ENCODE data around the gene IL17F. TPM values are rescaled to one million over a fixed set of nuclear protein-coding genes. Genes with fewer than 3 reads are reported as not detected.

IL17F gene
- total and polyA plus RNA-seq, 7 donors: 0.12 TPM; not detected in 6

- DNase-seq: no peak
- intact Hi-C loops (cut with DNase I): no loop called here
- no peaks in the 10 kb centered on the region for H3K4me1 ChIP-seq
- no peaks in the 10 kb centered on the region for H3K36me3 ChIP-seq
- TF ChIP-seq EP300 (IDR thresholded peaks at IDR 0.05) (no peak), POLR2AphosphoS5 (IDR thresholded peaks at IDR 0.05) (no peak), CTCF (IDR thresholded peaks at IDR 0.05) (no peak), POLR2A (IDR thresholded peaks at IDR 0.05) (no peak)
- WGBS, 2 donors: 35 to 53% methylated on average over 2 of the region's 2 CpGs
- H3K9me3 ChIP-seq: peaks cover 0 to 6% (median 4%) of the 10 kb centered on the region in 4 donors
- no peak overlapping the region for H3K27ac ChIP-seq
- H3K4me3 ChIP-seq: no peak overlapping the region
- H3K27me3 ChIP-seq: no peaks in the 10 kb centered on the region
Observed at GRCh38 chr6:52195886-52196285, 48.4 kb downstream of the IL17F start.

GRCh38 chr6:52191824-52192223, 52.5 kb downstream of the IL17F start:
- no peaks in the 10 kb centered on the region for H3K4me1 ChIP-seq
- no peak overlapping the region for H3K27ac ChIP-seq
- H3K4me3 ChIP-seq: no peak overlapping the region
- H3K36me3 ChIP-seq: no peaks in the 10 kb centered on the region
- no peak for DNase-seq
- no peaks in the 10 kb centered on the region for H3K9me3 ChIP-seq
- no peaks in the 10 kb centered on the region for H3K27me3 ChIP-seq
- TF ChIP-seq POLR2A (IDR thresholded peaks at IDR 0.05): no peak
- no peak for TF ChIP-seq POLR2AphosphoS5 (IDR thresholded peaks at IDR 0.05)
- no peak for TF ChIP-seq EP300 (IDR thresholded peaks at IDR 0.05)
- no peak for TF ChIP-seq CTCF (IDR thresholded peaks at IDR 0.05)
- intact Hi-C loops (cut with DNase I): no loop called here
- WGBS, 2 donors: 46 to 67% methylated on average over 3 of the region's 3 CpGs

DNA sequence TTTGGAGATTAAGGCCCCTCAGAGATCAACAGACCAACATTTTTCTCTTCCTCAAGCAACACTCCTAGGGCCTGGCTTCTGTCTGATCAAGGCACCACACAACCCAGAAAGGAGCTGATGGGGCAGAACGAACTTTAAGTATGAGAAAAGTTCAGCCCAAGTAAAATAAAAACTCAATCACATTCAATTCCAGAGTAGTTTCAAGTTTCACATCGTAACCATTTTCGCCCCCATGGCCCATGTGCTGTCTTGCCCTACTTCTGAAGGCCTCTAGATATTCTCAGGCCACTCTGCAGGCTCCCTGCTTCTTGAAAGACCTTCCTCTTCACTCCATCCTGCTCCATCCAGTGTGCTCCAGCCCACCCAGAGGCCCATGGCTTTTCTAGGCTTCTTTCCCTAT, 53.9 kb downstream of the IL17F start:
- WGBS, 2 donors: 74 to 87% methylated on average over 3 of the region's 3 CpGs
- H3K9me3 ChIP-seq: no peaks in the 10 kb centered on the region
- no peaks in the 10 kb centered on the region for H3K27me3 ChIP-seq
- no peaks in the 10 kb centered on the region for H3K4me1 ChIP-seq
- H3K36me3 ChIP-seq: no peaks in the 10 kb centered on the region
- no peak overlapping the region for H3K4me3 ChIP-seq
- intact Hi-C loops (cut with DNase I): no loop called here
- DNase-seq: no peak
- no peak for TF ChIP-seq EP300 (IDR thresholded peaks at IDR 0.05)
- TF ChIP-seq CTCF (IDR thresholded peaks at IDR 0.05): no peak
- TF ChIP-seq POLR2A (IDR thresholded peaks at IDR 0.05): no peak
- TF ChIP-seq POLR2AphosphoS5 (IDR thresholded peaks at IDR 0.05): no peak
- no peak overlapping the region for H3K27ac ChIP-seq

DNA sequence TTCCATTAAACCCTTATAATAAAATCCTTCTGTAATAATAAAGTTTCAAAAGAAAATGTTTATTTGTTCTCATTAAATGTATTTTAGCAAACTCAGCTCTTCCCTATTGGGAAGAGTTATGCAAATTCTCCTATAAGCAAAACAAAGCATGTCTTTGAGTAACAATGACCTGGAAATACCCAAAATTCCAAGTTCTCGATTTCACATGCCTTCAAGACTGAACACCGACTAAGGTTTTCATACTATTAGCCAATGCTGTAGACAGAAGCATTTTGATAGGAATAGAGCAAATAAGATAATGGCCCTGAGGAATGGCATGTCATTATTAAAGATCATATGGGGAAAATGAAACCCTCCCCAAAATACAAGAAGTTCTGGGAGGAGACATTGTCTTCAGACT, 54.3 kb downstream of the IL17F start:
- no peaks in the 10 kb centered on the region for H3K4me1 ChIP-seq
- no peaks in the 10 kb centered on the region for H3K27me3 ChIP-seq
- intact Hi-C loops (cut with DNase I): no loop called here
- H3K9me3 ChIP-seq: no peaks in the 10 kb centered on the region
- WGBS, 2 donors: 91% methylated on average over 2 of the region's 2 CpGs
- TF ChIP-seq POLR2AphosphoS5 (IDR thresholded peaks at IDR 0.05) (no peak), CTCF (IDR thresholded peaks at IDR 0.05) (no peak), POLR2A (IDR thresholded peaks at IDR 0.05) (no peak), EP300 (IDR thresholded peaks at IDR 0.05) (no peak)
- no peaks in the 10 kb centered on the region for H3K36me3 ChIP-seq
- no peak overlapping the region for H3K27ac ChIP-seq
- no peak overlapping the region for H3K4me3 ChIP-seq
- no peak for DNase-seq

DNA sequence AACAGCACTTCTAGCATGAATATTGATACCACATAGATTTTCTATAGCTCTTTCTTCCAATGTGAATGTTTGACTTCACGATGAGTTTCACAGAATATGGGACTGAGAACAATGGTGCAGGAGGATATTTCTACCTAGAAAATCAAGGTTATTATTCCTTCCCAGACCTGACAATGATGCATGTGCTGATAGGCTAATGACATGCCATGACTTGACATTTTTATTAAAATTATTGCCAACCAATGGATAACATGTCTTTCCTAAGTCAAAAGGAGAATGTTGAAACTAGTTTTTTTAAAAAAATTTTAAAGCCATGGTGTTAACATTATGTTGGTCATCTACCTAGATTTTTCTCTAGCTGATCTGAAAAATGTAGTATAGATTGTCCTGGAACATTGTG, 57.2 kb downstream of the IL17F start:
- Histone ChIP-seq H3K27ac (no peak overlapping the region), H3K4me3 (no peak overlapping the region), H3K27me3 (no peaks in the 10 kb centered on the region), H3K9me3 (no peaks in the 10 kb centered on the region), H3K36me3 (no peaks in the 10 kb centered on the region), H3K4me1 (no peaks in the 10 kb centered on the region)
- WGBS, 2 donors: 85 to 92% methylated on average over 1 of the region's 1 CpG
- TF ChIP-seq CTCF (IDR thresholded peaks at IDR 0.05) (no peak), POLR2A (IDR thresholded peaks at IDR 0.05) (no peak), POLR2AphosphoS5 (IDR thresholded peaks at IDR 0.05) (no peak), EP300 (IDR thresholded peaks at IDR 0.05) (no peak)
- intact Hi-C loops (cut with DNase I): no loop called here
- DNase-seq: no peak

All from sigmoid colon (tissue), 7 donors.